Esophagus muscularis mucosa (tissue), 4 donors: ENCODE data around the gene EVI5L.

Experiments
- CTCF ChIP-seq, 3 experiments: fragments of 200-600 bp in 2 of 3; fragments of 450-650 bp in 1 of 3; sonication (generic) in 2 of 3; IDR thresholded peaks; one replicate each; pipeline ENCODE4 v1.5.1; 2017 to 2019; ENCODE audit warnings: antibody characterized with exemption in 3 of 3, mild to moderate bottlenecking in 2 of 3, moderate library complexity in 1 of 3
- EP300 ChIP-seq: sonication (generic); formaldehyde crosslinking; IDR thresholded peaks from one replicate; pipeline ENCODE4 v1.6.1; 2017; ENCODE audit warnings: antibody characterized with exemption
- POLR2A ChIP-seq: fragments of 450-650 bp; IDR thresholded peaks from one replicate; pipeline ENCODE4 v1.6.1; 2017; ENCODE audit warnings: antibody characterized with exemption, moderate library complexity, mild to moderate bottlenecking, low read depth
- POLR2AphosphoS5 ChIP-seq, 2 donors: sonication (generic); formaldehyde crosslinking; IDR thresholded peaks; one replicate each; pipeline ENCODE4 v1.6.1; 2017; ENCODE audit warnings: antibody characterized with exemption in 2 of 2

- no peak for TF ChIP-seq CTCF (IDR thresholded peaks at IDR 0.05)
- TF ChIP-seq EP300: no peak
- no peak for TF ChIP-seq POLR2AphosphoS5 (IDR thresholded peaks at IDR 0.05)
- TF ChIP-seq POLR2A: no peak
Measured at GRCh38 chr19:7808108-7808507, 21.9 kb upstream of the EVI5L start.
